Astrocyte (in vitro differentiated cells and primary cell): ENCODE results near the gene RECQL5. TPM values are rescaled to one million over a fixed set of nuclear protein-coding genes. Genes with fewer than 3 reads are reported as not detected.

ENCODE experiments used
- DNase-seq: peaks from one replicate; pipeline ENCODE4 v3.0.0-alpha.2; 2010; ENCODE audit warnings: low read depth
- FAIRE-seq: peaks from 2 replicates; lab custom pipeline; 2011; peaks lifted over from hg19 to GRCh38; lab: Jason Lieb, UNC
- H2AFZ ChIP-seq: 2 replicates; pipeline ENCODE4 v1.6.0; 2012; ENCODE audit warnings: low read depth, low read length, inconsistent platforms
- H3K27ac ChIP-seq: 2 replicates; pipeline ENCODE4 v1.5.1; 2011; ENCODE audit warnings: low read depth, low read length, inconsistent platforms
- H3K27me3 ChIP-seq: 2 replicates; pipeline ENCODE4 v1.6.0; 2011; ENCODE audit warnings: low read length, inconsistent platforms; ENCODE audit not compliant: insufficient read depth
- H3K36me3 ChIP-seq: 2 replicates; pipeline ENCODE4 v1.5.1; 2011; ENCODE audit warnings: low read length, inconsistent platforms; ENCODE audit not compliant: insufficient read depth
- H3K4me1 ChIP-seq: 2 replicates; pipeline ENCODE4 v1.5.1; 2011; ENCODE audit warnings: low read length, inconsistent platforms; ENCODE audit not compliant: insufficient read depth
- H3K4me2 ChIP-seq: 2 replicates; pipeline ENCODE4 v1.6.0; 2012; ENCODE audit warnings: low read length, inconsistent platforms
- H3K4me3 ChIP-seq: 2 replicates; pipeline ENCODE4 v1.5.1; 2011; ENCODE audit warnings: low read depth, mild to moderate bottlenecking, low read length, inconsistent platforms; ENCODE audit not compliant: insufficient read depth
- H3K79me2 ChIP-seq: 2 replicates; pipeline ENCODE4 v1.6.0; 2012; ENCODE audit warnings: mild to moderate bottlenecking, low read length, inconsistent platforms; ENCODE audit not compliant: insufficient read depth
- H3K9ac ChIP-seq: 2 replicates; pipeline ENCODE4 v1.6.0; 2012; ENCODE audit warnings: mild to moderate bottlenecking, low read length, inconsistent platforms
- H3K9me3 ChIP-seq: 2 replicates; pipeline ENCODE4 v1.5.1; 2012; ENCODE audit warnings: low read depth, mild to moderate bottlenecking, low read length, inconsistent platforms; ENCODE audit not compliant: insufficient read depth
- H4K20me1 ChIP-seq: 2 replicates; pipeline ENCODE4 v1.6.0; 2012; ENCODE audit warnings: low read length, inconsistent platforms; ENCODE audit not compliant: insufficient read depth
- H3K27ac Mint-ChIP-seq: one replicate; pipeline ENCODE4 v1.8.0; 2021; ENCODE audit warnings: mild to moderate bottlenecking, mixed read lengths; ENCODE audit not compliant: unreplicated experiment
- H3K27me3 Mint-ChIP-seq: one replicate; pipeline ENCODE4 v1.8.0; 2021; ENCODE audit warnings: low read depth, mixed read lengths; ENCODE audit not compliant: unreplicated experiment
- H3K36me3 Mint-ChIP-seq: one replicate; pipeline ENCODE4 v1.8.0; 2021; ENCODE audit warnings: low read depth, mixed read lengths; ENCODE audit not compliant: unreplicated experiment
- H3K4me1 Mint-ChIP-seq: one replicate; pipeline ENCODE4 v1.8.0; 2021; ENCODE audit warnings: low read depth, mixed read lengths; ENCODE audit not compliant: unreplicated experiment
- H3K4me3 Mint-ChIP-seq: one replicate; pipeline ENCODE4 v1.8.0; 2021; ENCODE audit warnings: mild to moderate bottlenecking, moderate library complexity, mixed read lengths; ENCODE audit not compliant: unreplicated experiment
- H3K9me3 Mint-ChIP-seq: one replicate; pipeline ENCODE4 v1.8.0; 2021; ENCODE audit warnings: mild to moderate bottlenecking, mixed read lengths; ENCODE audit not compliant: unreplicated experiment
- CTCF ChIP-seq: IDR thresholded peaks from 2 replicates; pipeline ENCODE4 v1.5.1; 2011; ENCODE audit warnings: low read depth, mild to moderate bottlenecking, inconsistent platforms, low read length, moderate library complexity; ENCODE audit not compliant: insufficient read depth
- EZH2 ChIP-seq: IDR thresholded peaks from 2 replicates; pipeline ENCODE4 v1.6.1; 2012; ENCODE audit warnings: mild to moderate bottlenecking, low read length, inconsistent platforms; ENCODE audit not compliant: insufficient read depth
- total RNA-seq: library from RNA; stranded (reverse); gene quantifications from 2 replicates; pipeline ENCODE4 v1.2.1, GENCODE V29; 2021

RECQL5 gene
- total RNA-seq, 1 donor from 2014 or later: 25.9 TPM

GRCh38 chr17:75612906-75613626 is 53.9 kb downstream of the RECQL5 start:
- Mint-ChIP-seq H3K27ac (no peak overlapping the region), H3K27me3 (peaks cover 13% of the 10 kb centered on the region), H3K9me3 (no peaks in the 10 kb centered on the region), H3K4me1 (no peaks in the 10 kb centered on the region), H3K36me3 (no peaks in the 10 kb centered on the region), H3K4me3 (no peak overlapping the region)
- no peak for DNase-seq
- Histone ChIP-seq H3K79me2 (no peaks in the 10 kb centered on the region), H3K27ac (no peak overlapping the region), H3K4me2 (no peak overlapping the region), H2AFZ (no peak overlapping the region), H3K4me1 (no peaks in the 10 kb centered on the region), H3K4me3 (no peak overlapping the region), H3K9ac (no peak overlapping the region), H3K36me3 (no peaks in the 10 kb centered on the region), H3K27me3 (peaks cover 2% of the 10 kb centered on the region), H4K20me1 (no peaks in the 10 kb centered on the region), H3K9me3 (no peaks in the 10 kb centered on the region)
- no peak for FAIRE-seq
- no peak for TF ChIP-seq CTCF
- TF ChIP-seq EZH2: no peak

GRCh38 chr17:75611851-75612429 is 55.0 kb downstream of the RECQL5 start:
- H3K27me3 ChIP-seq: peaks cover 2% of the 10 kb centered on the region
- no peaks in the 10 kb centered on the region for H3K4me1 Mint-ChIP-seq
- no peaks in the 10 kb centered on the region for H3K9me3 ChIP-seq
- no peak overlapping the region for H3K27ac Mint-ChIP-seq
- FAIRE-seq: no peak
- no peak for DNase-seq
- peaks cover 12% of the 10 kb centered on the region for H3K27me3 Mint-ChIP-seq
- no peaks in the 10 kb centered on the region for H3K9me3 Mint-ChIP-seq
- H2AFZ ChIP-seq: no peak overlapping the region
- no peaks in the 10 kb centered on the region for H3K36me3 Mint-ChIP-seq
- no peaks in the 10 kb centered on the region for H4K20me1 ChIP-seq
- H3K4me1 ChIP-seq: no peaks in the 10 kb centered on the region
- no peak overlapping the region for H3K4me2 ChIP-seq
- H3K4me3 Mint-ChIP-seq: no peak overlapping the region
- H3K27ac ChIP-seq: no peak overlapping the region
- H3K79me2 ChIP-seq: no peaks in the 10 kb centered on the region
- no peak overlapping the region for H3K4me3 ChIP-seq
- no peak for TF ChIP-seq CTCF
- no peak for TF ChIP-seq EZH2
- no peak overlapping the region for H3K9ac ChIP-seq
- no peaks in the 10 kb centered on the region for H3K36me3 ChIP-seq
